Tibial nerve (tissue), 4 donors: ENCODE measurements around the gene CD74.

Experiments
- CTCF ChIP-seq, 5 experiments: fragments of 200-600 bp in 3 of 5; fragments of 450-650 bp in 2 of 5; sonication (generic) in 3 of 5; IDR thresholded peaks; one replicate each; pipeline ENCODE4 v1.5.1; 2016 to 2019; ENCODE audit warnings: antibody characterized with exemption in 5 of 5, mild to moderate bottlenecking in 3 of 5, moderate library complexity in 2 of 5
- EP300 ChIP-seq, 2 donors: sonication (generic); formaldehyde crosslinking; IDR thresholded peaks; one replicate each; pipeline ENCODE4 v1.6.1; 2017; ENCODE audit warnings: antibody characterized with exemption in 2 of 2, mild to moderate bottlenecking in 1 of 2
- POLR2A ChIP-seq, 2 donors: fragments of 450-650 bp; IDR thresholded peaks; one replicate each; pipeline ENCODE4 v1.6.1; 2017; ENCODE audit warnings: antibody characterized with exemption in 2 of 2, mild to moderate bottlenecking in 2 of 2, moderate library complexity in 2 of 2

- no peak for TF ChIP-seq CTCF (IDR thresholded peaks at IDR 0.05)
- TF ChIP-seq POLR2A (IDR thresholded peaks at IDR 0.05): no peak
- no peak for TF ChIP-seq EP300 (IDR thresholded peaks at IDR 0.05)
Measured at GRCh38 chr5:150408231-150408943, 4.3 kb downstream of the CD74 start.
